Measurements from ENCODE around the gene KRTAP10-11.
"Not testable (repeated sequence)": the region's sequence is repeated elsewhere in the genome, so short reads cannot be mapped to it uniquely, and the experiment has no call there.

The KRTAP10-11 gene

GRCh38 chr21:44684077-44684476 is 37.9 kb downstream of the KRTAP10-11 start:
- Histone ChIP-seq H3K4me2 (ENCODE audit: low read length) (no peak overlapping the region), H3K9ac (no peak overlapping the region), H3K27ac (no peak overlapping the region), H3K4me1 (no peaks in the 10 kb centered on the region), H3K27me3 (ENCODE audit: control insufficient read depth, insufficient read depth, low read length) (no peaks in the 10 kb centered on the region), H3K9me3 (ENCODE audit: control insufficient read depth, low read length) (no peaks in the 10 kb centered on the region), H2AFZ (no peak overlapping the region), H3K36me3 (ENCODE audit: control insufficient read depth, insufficient read depth, low read length) (no peaks in the 10 kb centered on the region), H3K4me3 (ENCODE audit: low read depth, low read length) (no peak overlapping the region), H3K79me2 (no peaks in the 10 kb centered on the region)
- no peak for TF ChIP-seq CTCF (IDR thresholded peaks at IDR 0.05)

- H3K4me1 ChIP-seq, result no peaks in the 10 kb centered on the region
- no peak for TF ChIP-seq CTCF (IDR thresholded peaks at IDR 0.05)
- H3K4me2 ChIP-seq (ENCODE audit: low read length), result no peak overlapping the region
- H3K9ac ChIP-seq, result no peak overlapping the region
- no peaks in the 10 kb centered on the region for H3K27me3 ChIP-seq (ENCODE audit: control insufficient read depth, insufficient read depth, low read length)
- H3K27ac ChIP-seq, result no peak overlapping the region
- no peak overlapping the region for H2AFZ ChIP-seq
- H3K79me2 ChIP-seq, result no peaks in the 10 kb centered on the region
- no peaks in the 10 kb centered on the region for H3K36me3 ChIP-seq (ENCODE audit: control insufficient read depth, insufficient read depth, low read length)
- H3K9me3 ChIP-seq (ENCODE audit: control insufficient read depth, low read length), result no peaks in the 10 kb centered on the region
- H3K4me3 ChIP-seq (ENCODE audit: low read depth, low read length), result no peak overlapping the region
These were observed 38.3 kb downstream of the KRTAP10-11 start for GRCh38 chr21:44684483-44684882.

- H3K36me3 ChIP-seq (ENCODE audit: control insufficient read depth, insufficient read depth, low read length); H3K4me1 ChIP-seq; H2AFZ ChIP-seq; H3K4me2 ChIP-seq (ENCODE audit: low read length); H3K9ac ChIP-seq; H3K79me2 ChIP-seq; H3K27me3 ChIP-seq (ENCODE audit: control insufficient read depth, insufficient read depth, low read length); H3K9me3 ChIP-seq (ENCODE audit: control insufficient read depth, low read length); H3K4me3 ChIP-seq (ENCODE audit: low read depth, low read length); H3K27ac ChIP-seq: not testable (repeated sequence)
These were observed 38.8 kb downstream of the KRTAP10-11 start for GRCh38 chr21:44685050-44685449.

GRCh38 chr21:44686000-44686781 is 40.0 kb downstream of the KRTAP10-11 start:
- no peaks in the 10 kb centered on the region for H3K9me3 ChIP-seq (ENCODE audit: control insufficient read depth, low read length)
- no peak overlapping the region for H3K4me2 ChIP-seq (ENCODE audit: low read length)
- TF ChIP-seq CTCF (IDR thresholded peaks at IDR 0.05), result no peak
- no peak overlapping the region for H3K27ac ChIP-seq
- H3K4me1 ChIP-seq, result no peaks in the 10 kb centered on the region
- H3K4me3 ChIP-seq (ENCODE audit: low read depth, low read length), result no peak overlapping the region
- no peaks in the 10 kb centered on the region for H3K79me2 ChIP-seq
- no peak overlapping the region for H3K9ac ChIP-seq
- H3K27me3 ChIP-seq (ENCODE audit: control insufficient read depth, insufficient read depth, low read length), result no peaks in the 10 kb centered on the region
- no peaks in the 10 kb centered on the region for H3K36me3 ChIP-seq (ENCODE audit: control insufficient read depth, insufficient read depth, low read length)
- H2AFZ ChIP-seq, result no peak overlapping the region

- H3K4me1 ChIP-seq, result no peaks in the 10 kb centered on the region
- H3K27ac ChIP-seq, result no peak overlapping the region
- no peaks in the 10 kb centered on the region for H3K36me3 ChIP-seq (ENCODE audit: control insufficient read depth, insufficient read depth, low read length)
- no peak for TF ChIP-seq CTCF (IDR thresholded peaks at IDR 0.05)
- H3K4me3 ChIP-seq (ENCODE audit: low read depth, low read length), result no peak overlapping the region
- no peaks in the 10 kb centered on the region for H3K27me3 ChIP-seq (ENCODE audit: control insufficient read depth, insufficient read depth, low read length)
- H3K9me3 ChIP-seq (ENCODE audit: control insufficient read depth, low read length), result no peaks in the 10 kb centered on the region
- no peak overlapping the region for H3K9ac ChIP-seq
- no peak overlapping the region for H3K4me2 ChIP-seq (ENCODE audit: low read length)
- no peak overlapping the region for H2AFZ ChIP-seq
- no peaks in the 10 kb centered on the region for H3K79me2 ChIP-seq
These were observed 40.8 kb downstream of the KRTAP10-11 start for GRCh38 chr21:44686843-44687561.

Measured in parathyroid adenoma (tissue), 2 donors.